Right lobe of liver (tissue), 6 donors: ENCODE measurements around the gene HDAC9. TPM values are rescaled to one million over a fixed set of nuclear protein-coding genes. Genes with fewer than 3 reads are reported as not detected.

ENCODE experiments used
- ATAC-seq, 4 donors: fragments of 200-7000 bp; cut with Tn5 transposase; one replicate each; pipeline ENCODE4 v1.9.1; 2020; ENCODE audit warnings: mild to moderate bottlenecking in 4 of 4, moderate library complexity in 4 of 4
- DNase-seq, 3 donors: peaks; one replicate each; pipeline ENCODE4 v3.0.0-alpha.2; 2020
- H3K27ac ChIP-seq, 3 donors: fragments of 200-600 bp; one replicate each; pipeline ENCODE4 v1.8.0; 2022
- H3K27me3 ChIP-seq, 2 donors: fragments of 200-600 bp; one replicate each; pipeline ENCODE4 v1.8.0; 2022
- H3K36me3 ChIP-seq, 4 donors: fragments of 200-600 bp; sonication (generic) in 1 of 4; one replicate each; pipeline versions ENCODE4 v1.5.1 to v1.8.0; 2017 to 2022; ENCODE audit warnings: control low read depth in 1 of 4
- H3K4me1 ChIP-seq, 4 donors: fragments of 200-600 bp; sonication (generic) in 1 of 4; one replicate each; pipeline versions ENCODE4 v1.5.1 to v1.8.0; 2017 to 2022; ENCODE audit warnings: control low read depth in 1 of 4
- H3K4me3 ChIP-seq, 3 donors: fragments of 200-600 bp; one replicate each; pipeline ENCODE4 v1.8.0; 2022
- H3K9me3 ChIP-seq, 4 donors: fragments of 200-600 bp; sonication (generic) in 1 of 4; one replicate each; pipeline versions ENCODE4 v1.5.1 to v1.8.0; 2017 to 2022; ENCODE audit warnings: control low read depth in 1 of 4
- CTCF ChIP-seq, 4 donors: fragments of 200-600 bp in 3 of 4; fragments of 450-650 bp in 1 of 4; IDR thresholded peaks; one replicate each; pipeline versions ENCODE4 v1.5.1 to v1.8.0; 2016 to 2022; ENCODE audit warnings: antibody characterized with exemption in 4 of 4, mild to moderate bottlenecking in 2 of 4
- POLR2A ChIP-seq: fragments of 450-650 bp; IDR thresholded peaks from one replicate; pipeline ENCODE4 v1.6.1; 2017; ENCODE audit warnings: antibody characterized with exemption, mild to moderate bottlenecking
- WGBS: methylation state at CpG from one replicate; pipeline ENCODE4 v1.1.6; 2018; ENCODE audit warnings: low coverage, low lambda C conversion rate; ENCODE audit not compliant: insufficient coverage; ENCODE audit errors: missing lambda C conversion rate; 5-methylcytosine and 5-hydroxymethylcytosine counted together
- intact Hi-C, 2 donors: fragments of 100-400 bp; cut with DNase I; formaldehyde crosslinking; loops; one replicate each; pipeline versions ENCODE4 v1.11.2 to v1.14.1; 2022
- total RNA-seq, 6 experiments: library from RNA; depleted of rRNA in 2 of 6; stranded (reverse); fragments of >200 nt in 2 of 6; fragmentation: NEBNext Ultra II Directional in 3 of 6; extraction: Animal tissue kit (Norgen Biotek cat#: 25700) in 3 of 6; gene quantifications; one replicate each; pipeline versions ENCODE4 v1.1.0 to v1.2.4, GENCODE V29; 2016 to 2023
- donor health status: DM: no; HTN: yes; CAD: no.
- donor health status: DM: no; HTN: no; CAD: no.
- donor health status: DM: no; HTN: no; CAD: no.
- donor health status: DM: no; HTN: yes; CAD: no.
- donor health status: DM: no; HTN: yes; CAD: no.

HDAC9 gene
- total RNA-seq, 6 experiments from 2014 or later: 1.0 to 4.1 (median 2.5) TPM

GRCh38 chr7:18786196-18786727 lies 290.7 kb downstream of the HDAC9 start:
- intact Hi-C loops: no loop called here
- no peak for ATAC-seq
- 67% methylated on average over 4 of the region's 5 CpGs for WGBS
- no peaks in the 10 kb centered on the region for H3K36me3 ChIP-seq
- H3K27ac ChIP-seq: no peak overlapping the region
- no peak for DNase-seq
- H3K9me3 ChIP-seq: no peaks in the 10 kb centered on the region
- no peak for TF ChIP-seq CTCF (IDR thresholded peaks at IDR 0.05)
- no peak for TF ChIP-seq POLR2A
- no peaks in the 10 kb centered on the region for H3K4me1 ChIP-seq
- no peaks in the 10 kb centered on the region for H3K27me3 ChIP-seq
- no peak overlapping the region for H3K4me3 ChIP-seq

GRCh38 chr7:18786796-18787195 lies 291.2 kb downstream of the HDAC9 start:
- no peak for TF ChIP-seq CTCF (IDR thresholded peaks at IDR 0.05)
- no peak for TF ChIP-seq POLR2A
- intact Hi-C loops: no loop called here
- no peaks in the 10 kb centered on the region for H3K27me3 ChIP-seq

GRCh38 chr7:18788026-18788425 lies 292.5 kb downstream of the HDAC9 start:
- no peak for ATAC-seq
- H3K4me1 ChIP-seq: no peaks in the 10 kb centered on the region
- no peak overlapping the region for H3K4me3 ChIP-seq
- no peaks in the 10 kb centered on the region for H3K36me3 ChIP-seq
- H3K27ac ChIP-seq: no peak overlapping the region
- 29% methylated on average over 2 of the region's 2 CpGs for WGBS
- H3K27me3 ChIP-seq: no peaks in the 10 kb centered on the region
- DNase-seq: no peak
- no peaks in the 10 kb centered on the region for H3K9me3 ChIP-seq
- intact Hi-C loops: no loop called here
- TF ChIP-seq CTCF (IDR thresholded peaks at IDR 0.05) (no peak), POLR2A (no peak)

More at GRCh38 chr7:18786796-18787195, 291.2 kb downstream of the HDAC9 start:
- Histone ChIP-seq H3K4me3 (no peak overlapping the region), H3K36me3 (no peaks in the 10 kb centered on the region), H3K4me1 (no peaks in the 10 kb centered on the region), H3K9me3 (no peaks in the 10 kb centered on the region), H3K27ac (no peak overlapping the region)
- WGBS: 48% methylated on average over 2 of the region's 2 CpGs
- DNase-seq (no peak), ATAC-seq (no peak)

- Histone ChIP-seq H3K4me3 (no peak overlapping the region), H3K4me1 (no peaks in the 10 kb centered on the region), H3K27ac (no peak overlapping the region), H3K9me3 (no peaks in the 10 kb centered on the region), H3K27me3 (no peaks in the 10 kb centered on the region), H3K36me3 (no peaks in the 10 kb centered on the region)
- ATAC-seq (no peak), DNase-seq (no peak)
- TF ChIP-seq CTCF (IDR thresholded peaks at IDR 0.05): no peak
- TF ChIP-seq POLR2A: no peak
- WGBS: 54% methylated on average over 13 of the region's 13 CpGs
- intact Hi-C loops: no loop called here
These were observed 297.5 kb downstream of the HDAC9 start for GRCh38 chr7:18792871-18793595.
